Keratinocyte (primary cell): Measurements from ENCODE around the gene CDKL4. TPM values are rescaled to one million over a fixed set of nuclear protein-coding genes. Genes with fewer than 3 reads are reported as not detected.

Experiments used
- DNase-seq: peaks from one replicate; pipeline ENCODE4 v3.0.0-alpha.2; 2011; ENCODE audit warnings: low read depth, missing footprints, low spot score
- FAIRE-seq: peaks from 2 replicates; lab custom pipeline; 2011; peaks lifted over from hg19 to GRCh38; lab: Jason Lieb, UNC
- H2AFZ ChIP-seq: 2 replicates; pipeline ENCODE4 v1.6.0; 2012; ENCODE audit warnings: low read length, control low read depth, inconsistent platforms; ENCODE audit not compliant: control insufficient read depth
- H3K27ac ChIP-seq: 2 replicates; pipeline ENCODE4 v1.5.1; 2011; ENCODE audit warnings: low read length; ENCODE audit not compliant: control insufficient read depth, insufficient read depth
- H3K27me3 ChIP-seq: 3 replicates; pipeline ENCODE4 v1.6.0; 2011; ENCODE audit warnings: low read length; ENCODE audit not compliant: control insufficient read depth, insufficient read depth; ENCODE audit errors: extremely low read depth
- H3K36me3 ChIP-seq, 2 experiments: 2 replicates in 1 of 2; 3 replicates in 1 of 2; pipeline ENCODE4 v1.5.1; 2011; ENCODE audit warnings: low read length in 2 of 2, mild to moderate bottlenecking in 1 of 2; ENCODE audit not compliant: control insufficient read depth in 2 of 2, insufficient read depth in 2 of 2; ENCODE audit errors: extremely low read depth in 1 of 2
- H3K4me1 ChIP-seq: 3 replicates; pipeline ENCODE4 v1.5.1; 2011; ENCODE audit warnings: low read length; ENCODE audit not compliant: control insufficient read depth, insufficient read depth; ENCODE audit errors: extremely low read depth
- H3K4me2 ChIP-seq: 3 replicates; pipeline ENCODE4 v1.6.0; 2011; ENCODE audit warnings: low read depth, low read length; ENCODE audit not compliant: control insufficient read depth, insufficient read depth; ENCODE audit errors: extremely low read depth
- H3K4me3 ChIP-seq, 3 experiments: fragments of 200-600 bp in 1 of 3; sonication (generic) in 1 of 3; 2 replicates in 2 of 3; 3 replicates in 1 of 3; pipeline ENCODE4 v1.5.1; 2011 to 2016; ENCODE audit warnings: low read length in 3 of 3, mild to moderate bottlenecking in 3 of 3, control low read depth in 2 of 3, inconsistent platforms in 1 of 3, low read depth in 1 of 3, mixed read lengths in 1 of 3, mixed run types in 1 of 3, moderate library complexity in 1 of 3; ENCODE audit not compliant: control insufficient read depth in 2 of 3, insufficient read depth in 2 of 3; ENCODE audit errors: extremely low read depth in 1 of 3
- H3K79me2 ChIP-seq: 2 replicates; pipeline ENCODE4 v1.6.0; 2012; ENCODE audit warnings: low read length; ENCODE audit not compliant: control insufficient read depth, insufficient read depth
- H3K9ac ChIP-seq: 3 replicates; pipeline ENCODE4 v1.6.0; 2011; ENCODE audit warnings: low read length; ENCODE audit not compliant: control insufficient read depth, insufficient read depth; ENCODE audit errors: extremely low read depth
- H3K9me1 ChIP-seq: 3 replicates; pipeline ENCODE4 v1.6.0; 2011; ENCODE audit warnings: low read length; ENCODE audit not compliant: control insufficient read depth, insufficient read depth; ENCODE audit errors: extremely low read depth
- H3K9me3 ChIP-seq: 2 replicates; pipeline ENCODE4 v1.5.1; 2012; ENCODE audit warnings: low read depth, low read length; ENCODE audit not compliant: control insufficient read depth
- H4K20me1 ChIP-seq: 3 replicates; pipeline ENCODE4 v1.6.0; 2011; ENCODE audit warnings: low read length; ENCODE audit not compliant: control insufficient read depth, insufficient read depth; ENCODE audit errors: extremely low read depth
- CTCF ChIP-seq, 3 experiments: IDR thresholded peaks in 1 of 3; conservative IDR thresholded peaks in 1 of 3; optimal IDR thresholded peaks in 1 of 3; 2 replicates in 2 of 3; 3 replicates in 1 of 3; pipeline versions ENCODE3 to v1.5.1; 2011; ENCODE audit warnings: low read length in 3 of 3, mild to moderate bottlenecking in 3 of 3, moderate library complexity in 2 of 3, control low read depth in 1 of 3, inconsistent platforms in 1 of 3; ENCODE audit not compliant: insufficient read depth in 2 of 3; ENCODE audit errors: extremely low read depth in 1 of 3
- EZH2 ChIP-seq: IDR thresholded peaks from one replicate; pipeline ENCODE4 v1.6.1; 2012; ENCODE audit warnings: inconsistent platforms, mild to moderate bottlenecking, low read length, moderate library complexity
- dilution Hi-C: fragments of 300-500 bp; cut with MboI; formaldehyde crosslinking; loops from one replicate; pipeline ENCODE4 v1.7.0; 2020; ENCODE audit warnings: low sequenced_read_pairs; ENCODE audit not compliant: extremely low pct_ligation_motif_present
- polyA plus RNA-seq, 5 experiments: library from polyadenylated mRNA; depleted of rRNA in 3 of 5; stranded (reverse) in 3 of 5; stranded (forward) in 1 of 5; unstranded in 1 of 5; fragments of >200 nt; gene quantifications; 1 replicate in 1 of 5; 2 replicates in 3 of 5; 3 replicates in 1 of 5; pipeline versions ENCODE4 v1.2.1 to v1.2.3, GENCODE V29; 2011 to 2012; ENCODE audit warnings: missing spikeins in 2 of 5, low read depth in 1 of 5, low replicate concordance in 1 of 5

Gene CDKL4
- polyA plus RNA-seq, 1 donor (not counting 4 experiments of a cell fraction or from before 2014, with no cell fraction given), result not detected

- H3K27ac ChIP-seq, result no peak overlapping the region
- no peaks in the 10 kb centered on the region for H4K20me1 ChIP-seq
- H3K36me3 ChIP-seq, result no peaks in the 10 kb centered on the region
- H3K27me3 ChIP-seq, result no peaks in the 10 kb centered on the region
- H3K79me2 ChIP-seq, result no peaks in the 10 kb centered on the region
- no peak for TF ChIP-seq CTCF (optimal IDR thresholded peaks at IDR 0.05 in 1 of 3, IDR thresholded peaks at IDR 0.05 in 1 of 3, conservative IDR thresholded peaks at IDR 0.05 in 1 of 3; ENCODE audit: extremely low read depth in 1 of 3, insufficient read depth in 2 of 3, low read length in 3 of 3)
- TF ChIP-seq EZH2, result no peak
- DNase-seq (no peak), FAIRE-seq (no peak)
- H3K4me2 ChIP-seq, result no peak overlapping the region
- no peak overlapping the region for H2AFZ ChIP-seq
- no peaks in the 10 kb centered on the region for H3K4me1 ChIP-seq
- no peak overlapping the region for H3K4me3 ChIP-seq
- dilution Hi-C loops, result loop anchor here (25.0 kb wide), 1 partner anchor 156 kb away; no protein-coding TSS in a partner anchor
- H3K9me1 ChIP-seq, result no peaks in the 10 kb centered on the region
- H3K9ac ChIP-seq, result no peak overlapping the region
- no peaks in the 10 kb centered on the region for H3K9me3 ChIP-seq
These were observed 25.4 kb downstream of the CDKL4 start for GRCh38 chr2:39218391-39218790.

- H2AFZ ChIP-seq, result no peak overlapping the region
- no peaks in the 10 kb centered on the region for H3K27me3 ChIP-seq
- H3K4me1 ChIP-seq, result no peaks in the 10 kb centered on the region
- no peaks in the 10 kb centered on the region for H3K79me2 ChIP-seq
- no peak overlapping the region for H3K27ac ChIP-seq
- no peak overlapping the region for H3K9ac ChIP-seq
- H3K9me3 ChIP-seq, result no peaks in the 10 kb centered on the region
- DNase-seq (no peak), FAIRE-seq (no peak)
- TF ChIP-seq CTCF (optimal IDR thresholded peaks at IDR 0.05 in 1 of 3, IDR thresholded peaks at IDR 0.05 in 1 of 3, conservative IDR thresholded peaks at IDR 0.05 in 1 of 3; ENCODE audit: extremely low read depth in 1 of 3, insufficient read depth in 2 of 3, low read length in 3 of 3) (no peak), EZH2 (no peak)
- no peaks in the 10 kb centered on the region for H3K9me1 ChIP-seq
- no peak overlapping the region for H3K4me2 ChIP-seq
- dilution Hi-C loops, result loop anchor here (25.0 kb wide), 1 partner anchor 155 kb away; no protein-coding TSS in a partner anchor
- no peak overlapping the region for H3K4me3 ChIP-seq
- H4K20me1 ChIP-seq, result no peaks in the 10 kb centered on the region
- no peaks in the 10 kb centered on the region for H3K36me3 ChIP-seq
These were observed 26.6 kb downstream of the CDKL4 start for GRCh38 chr2:39217192-39217550.
